ENCODE results near the gene ADAMTS13. TPM values are rescaled to one million over a fixed set of nuclear protein-coding genes. Genes with fewer than 3 reads are reported as not detected.
"Not testable (repeated sequence)": the region's sequence is repeated elsewhere in the genome, so short reads cannot be mapped to it uniquely, and the experiment has no call there.

ADAMTS13 gene
- total RNA-seq, 1 donor from 2014 or later = 3.6 TPM

GRCh38 chr9:133441571-133441970 is 19.4 kb downstream of the ADAMTS13 start:
- intact Hi-C loops (cut with DNase I) = no loop called here
- DNase-seq (ENCODE audit: missing footprints) (no peak), ATAC-seq (no peak)

GRCh38 chr9:133443248-133443647 is 21.1 kb downstream of the ADAMTS13 start:
- ATAC-seq = no peak
- DNase-seq (ENCODE audit: missing footprints) = no peak
- intact Hi-C loops (cut with DNase I) = no loop called here

- intact Hi-C loops (cut with DNase I) = no loop called here
- ATAC-seq = no peak
- DNase-seq (ENCODE audit: missing footprints) = no peak
Measured at GRCh38 chr9:133443982-133444381, 21.8 kb downstream of the ADAMTS13 start.

- no peak for ATAC-seq
- intact Hi-C loops (cut with DNase I) = no loop called here
- no peak for DNase-seq (ENCODE audit: missing footprints)
Measured at GRCh38 chr9:133445293-133445969, 23.3 kb downstream of the ADAMTS13 start.

- DNase-seq (ENCODE audit: missing footprints) (no peak), ATAC-seq (no peak)
- intact Hi-C loops (cut with DNase I) = no loop called here
Measured at GRCh38 chr9:133448487-133448972, 26.4 kb downstream of the ADAMTS13 start.

GRCh38 chr9:133449760-133450159 is 27.6 kb downstream of the ADAMTS13 start:
- DNase-seq (ENCODE audit: missing footprints) = no peak
- no peak for ATAC-seq
- intact Hi-C loops (cut with DNase I) = no loop called here

- intact Hi-C loops (cut with DNase I); DNase-seq (ENCODE audit: missing footprints); ATAC-seq: not testable (repeated sequence)
Measured at GRCh38 chr9:133451865-133452264, 29.7 kb downstream of the ADAMTS13 start.

GRCh38 chr9:133452562-133452961 is 30.4 kb downstream of the ADAMTS13 start:
- intact Hi-C loops (cut with DNase I) = no loop called here
- DNase-seq (ENCODE audit: missing footprints) (no peak), ATAC-seq (no peak)

- ATAC-seq (no peak), DNase-seq (ENCODE audit: missing footprints) (no peak)
- intact Hi-C loops (cut with DNase I) = no loop called here
Measured at GRCh38 chr9:133453651-133454050, 31.5 kb downstream of the ADAMTS13 start.

- DNase-seq (ENCODE audit: missing footprints) = no peak
- intact Hi-C loops (cut with DNase I) = no loop called here
- ATAC-seq = no peak
Measured at GRCh38 chr9:133454325-133454724, 32.2 kb downstream of the ADAMTS13 start.

GRCh38 chr9:133454943-133455673 is 32.9 kb downstream of the ADAMTS13 start:
- DNase-seq (ENCODE audit: missing footprints) = no peak
- ATAC-seq = no peak
- intact Hi-C loops (cut with DNase I) = no loop called here

GRCh38 chr9:133455936-133456335 is 33.8 kb downstream of the ADAMTS13 start:
- no peak for ATAC-seq
- no peak for DNase-seq (ENCODE audit: missing footprints)
- intact Hi-C loops (cut with DNase I) = no loop called here

GRCh38 chr9:133456409-133456808 is 34.2 kb downstream of the ADAMTS13 start:
- ATAC-seq (no peak), DNase-seq (ENCODE audit: missing footprints) (no peak)
- intact Hi-C loops (cut with DNase I) = no loop called here

- DNase-seq (ENCODE audit: missing footprints) (no peak), ATAC-seq (no peak)
- intact Hi-C loops (cut with DNase I) = no loop called here
Measured at GRCh38 chr9:133457233-133457632, 35.1 kb downstream of the ADAMTS13 start.

GRCh38 chr9:133457748-133458147 is 35.6 kb downstream of the ADAMTS13 start:
- ATAC-seq = no peak
- intact Hi-C loops (cut with DNase I) = no loop called here
- DNase-seq (ENCODE audit: missing footprints) = no peak

- no peak for ATAC-seq
- DNase-seq (ENCODE audit: missing footprints) = peak; percentile 59
- intact Hi-C loops (cut with DNase I) = no loop called here
Measured at GRCh38 chr9:133458643-133459312, 36.6 kb downstream of the ADAMTS13 start.

- intact Hi-C loops (cut with DNase I) = loop anchor here (2.0 kb wide), 1 partner anchor 19 kb away; the partner anchor contains the start of gene SLC2A6
- peak; percentile 98 for DNase-seq (ENCODE audit: missing footprints)
- ATAC-seq = peak; percentile 95
Measured at GRCh38 chr9:133459476-133460404, 37.6 kb downstream of the ADAMTS13 start, which contains the start of gene CACFD1. Gene CACFD1, plus strand, starts transcription at chr9:133459978. Its CDS starts 89 bp downstream, at chr9:133460067.

- no peak for DNase-seq (ENCODE audit: missing footprints)
- intact Hi-C loops (cut with DNase I) = loop anchor here (2.0 kb wide), 1 partner anchor 18 kb away; the partner anchor contains the start of gene SLC2A6
Measured at GRCh38 chr9:133460405-133461175, 38.4 kb downstream of the ADAMTS13 start.

More at GRCh38 chr9:133460405-133461175, 38.4 kb downstream of the ADAMTS13 start:
- no peak for ATAC-seq

Data from Right ventricle myocardium inferior (tissue), 1 donor.